MG63 (cell line): ENCODE data around the gene PTGDR. TPM values are rescaled to one million over a fixed set of nuclear protein-coding genes. Genes with fewer than 3 reads are reported as not detected.

Experiments used
- DNase-seq: peaks from one replicate; pipeline ENCODE4 v3.0.0-alpha.2; 2020
- H3K27me3 ChIP-seq: fragments of 250-450 bp; sonication (Bioruptor Pico); 2 replicates; pipeline ENCODE4 v1.5.1; 2020; ENCODE audit warnings: mild to moderate bottlenecking, moderate library complexity
- H3K36me3 ChIP-seq: fragments of 250-450 bp; sonication (Bioruptor Pico); 2 replicates; pipeline ENCODE4 v1.5.1; 2020; ENCODE audit warnings: mild to moderate bottlenecking, moderate library complexity
- H3K4me3 ChIP-seq: fragments of 250-450 bp; sonication (Bioruptor Pico); 2 replicates; pipeline ENCODE4 v1.5.1; 2020; ENCODE audit warnings: mild to moderate bottlenecking, moderate library complexity
- H3K9me3 ChIP-seq: fragments of 250-450 bp; sonication (Bioruptor Pico); 2 replicates; pipeline ENCODE4 v1.5.1; 2020; ENCODE audit warnings: mild to moderate bottlenecking, moderate library complexity
- total RNA-seq: library from RNA; depleted of rRNA; stranded (reverse); fragments of >200 nt; shearing (Covaris generic); gene quantifications from 2 replicates; pipeline ENCODE4 v1.2.3, GENCODE V29; 2014; ENCODE audit warnings: low replicate concordance; rRNA removed

Gene PTGDR
- total RNA-seq, 1 experiment from 2014 or later: not detected

GRCh38 chr14:52319919-52320318, 52.4 kb downstream of the PTGDR start:
- Histone ChIP-seq H3K27me3 (no peaks in the 10 kb centered on the region), H3K4me3 (no peak overlapping the region), H3K9me3 (peaks cover 2% of the 10 kb centered on the region; the same call in 1 of the 2 replicates), H3K36me3 (no peaks in the 10 kb centered on the region)
- DNase-seq: no peak

- DNase-seq: peak; percentile 25
- peaks cover 2% of the 10 kb centered on the region; the same call in 1 of the 2 replicates for H3K9me3 ChIP-seq
- no peaks in the 10 kb centered on the region for H3K27me3 ChIP-seq
- no peak overlapping the region for H3K4me3 ChIP-seq
- H3K36me3 ChIP-seq: no peaks in the 10 kb centered on the region
Observed at GRCh38 chr14:52325126-52325525, 57.6 kb downstream of the PTGDR start.

- no peak overlapping the region for H3K4me3 ChIP-seq
- H3K27me3 ChIP-seq: no peaks in the 10 kb centered on the region
- H3K36me3 ChIP-seq: no peaks in the 10 kb centered on the region
- peaks cover 2% of the 10 kb centered on the region; the same call in 1 of the 2 replicates for H3K9me3 ChIP-seq
- DNase-seq: peak; percentile 77
Observed at GRCh38 chr14:52325630-52326029, 58.1 kb downstream of the PTGDR start.

Other genes with a start within 250 kb of the PTGDR start
- 2.3 and 4.6 TPM in 2 replicates for gene NID2, start 198.6 kb upstream of the PTGDR start, total RNA-seq
- gene PTGER2, start 46.6 kb downstream of the PTGDR start, total RNA-seq: 0.39 and 2.7 TPM in 2 replicates